Activated CD8-positive, alpha-beta memory T cell treated with anti-CD3 and anti-CD28 coated beads, Interleukin-2, amount 50 U/mL, for 24 hours (primary cell): Measurements from ENCODE around the gene CASD1.

Experiments used
- DNase-seq: peaks from one replicate; pipeline ENCODE4 v3.0.0-alpha.2; 2020; ENCODE audit errors: extremely low read depth

Gene CASD1

GRCh38 chr7:94579470-94579869 lies 69.9 kb downstream of the CASD1 start:
- DNase-seq = no peak

- DNase-seq = no peak
Observed at GRCh38 chr7:94580601-94581000, 71.0 kb downstream of the CASD1 start.

- DNase-seq = no peak
Observed at GRCh38 chr7:94584113-94584512, 74.5 kb downstream of the CASD1 start.

GRCh38 chr7:94588075-94588474 lies 78.5 kb downstream of the CASD1 start:
- DNase-seq = no peak

- DNase-seq = no peak
Observed at GRCh38 chr7:94590526-94591162, 81.0 kb downstream of the CASD1 start.

GRCh38 chr7:94591176-94591575 lies 81.6 kb downstream of the CASD1 start:
- no peak for DNase-seq

GRCh38 chr7:94594882-94595281 lies 85.3 kb downstream of the CASD1 start:
- no peak for DNase-seq

GRCh38 chr7:94595717-94596116 lies 86.1 kb downstream of the CASD1 start:
- no peak for DNase-seq

GRCh38 chr7:94600267-94600666 lies 90.7 kb downstream of the CASD1 start:
- DNase-seq = no peak

GRCh38 chr7:94602181-94602580 lies 92.6 kb downstream of the CASD1 start:
- DNase-seq = no peak

- no peak for DNase-seq
Observed at GRCh38 chr7:94605031-94605430, 95.4 kb downstream of the CASD1 start.
